Loucy (cell line): ENCODE results near the gene GUCY1A2.

Experiments
- EZH2phosphoT487 ChIP-seq: fragments of 200-600 bp; IDR thresholded peaks from 2 replicates; pipeline ENCODE4 v1.6.1; 2018; ENCODE audit warnings: antibody characterized with exemption, mild to moderate bottlenecking, moderate library complexity, borderline replicate concordance
- TF ChIP-seq, protein P1 (sequence below): fragments of 200-600 bp; sonication (generic); conservative IDR thresholded peaks from 2 replicates; pipeline ENCODE4 v1.5.1; 2014; ENCODE audit warnings: mild to moderate bottlenecking, antibody characterized with exemption, low read length

DNA sequence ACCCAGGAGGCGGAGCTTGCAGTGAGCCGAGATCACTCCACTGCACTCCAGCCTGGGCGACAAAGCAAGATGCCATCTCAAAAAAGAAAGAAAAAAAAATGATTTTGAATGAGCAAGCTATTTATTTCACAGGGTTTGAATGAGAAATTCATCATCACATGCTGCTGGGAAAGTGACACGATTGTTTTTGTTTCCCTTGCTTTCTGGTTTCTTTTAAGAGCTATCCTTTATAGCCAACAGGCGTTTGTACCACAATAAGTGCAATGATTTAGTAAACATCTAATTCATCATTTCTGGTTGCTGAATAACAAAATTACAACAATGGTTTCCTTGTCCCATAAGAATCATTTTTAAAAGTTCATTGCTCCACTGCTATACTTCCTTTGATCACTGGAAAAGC, 129.9 kb downstream of the GUCY1A2 start:
- TF ChIP-seq, protein P1, sequence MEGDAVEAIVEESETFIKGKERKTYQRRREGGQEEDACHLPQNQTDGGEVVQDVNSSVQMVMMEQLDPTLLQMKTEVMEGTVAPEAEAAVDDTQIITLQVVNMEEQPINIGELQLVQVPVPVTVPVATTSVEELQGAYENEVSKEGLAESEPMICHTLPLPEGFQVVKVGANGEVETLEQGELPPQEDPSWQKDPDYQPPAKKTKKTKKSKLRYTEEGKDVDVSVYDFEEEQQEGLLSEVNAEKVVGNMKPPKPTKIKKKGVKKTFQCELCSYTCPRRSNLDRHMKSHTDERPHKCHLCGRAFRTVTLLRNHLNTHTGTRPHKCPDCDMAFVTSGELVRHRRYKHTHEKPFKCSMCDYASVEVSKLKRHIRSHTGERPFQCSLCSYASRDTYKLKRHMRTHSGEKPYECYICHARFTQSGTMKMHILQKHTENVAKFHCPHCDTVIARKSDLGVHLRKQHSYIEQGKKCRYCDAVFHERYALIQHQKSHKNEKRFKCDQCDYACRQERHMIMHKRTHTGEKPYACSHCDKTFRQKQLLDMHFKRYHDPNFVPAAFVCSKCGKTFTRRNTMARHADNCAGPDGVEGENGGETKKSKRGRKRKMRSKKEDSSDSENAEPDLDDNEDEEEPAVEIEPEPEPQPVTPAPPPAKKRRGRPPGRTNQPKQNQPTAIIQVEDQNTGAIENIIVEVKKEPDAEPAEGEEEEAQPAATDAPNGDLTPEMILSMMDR = no peak
- TF ChIP-seq EZH2phosphoT487 = no peak
